A549 (cell line): ENCODE data around the gene S100A1. TPM values are rescaled to one million over a fixed set of nuclear protein-coding genes. Genes with fewer than 3 reads are reported as not detected.
A peak's percentile ranks its signal among the peaks of the same experiment; 100 is the strongest.

ENCODE experiments used
- ATAC-seq, 2 experiments: fragments of 200-7000 bp in 1 of 2; fragments of >200 bp in 1 of 2; cut with Nextera tagmentation in 1 of 2; cut with Tn5 transposase in 1 of 2; 3 replicates each; pipeline versions ENCODE4 v1.8.0 to v1.9.1; 2018 to 2020; ENCODE audit warnings: mild to moderate bottlenecking in 1 of 2, moderate library complexity in 1 of 2
- CTCF ChIA-PET: fragments of 300-600 bp; sonication (Branson Sonifier 250); formaldehyde crosslinking; extraction: SDS; loops from one replicate; lab custom pipeline; 2021; ENCODE audit warnings: antibody characterized with exemption, inconsistent platforms; lab: Yijun Ruan, JAX
- POLR2A ChIA-PET: fragments of 350-600 bp; formaldehyde crosslinking; extraction: SDS; loops from one replicate; lab custom pipeline; 2021; ENCODE audit warnings: antibody characterized with exemption, inconsistent platforms; lab: Yijun Ruan, JAX
- DNase-seq, 2 experiments: peaks; one replicate each; pipeline versions ENCODE4 v3.0.0 to v3.0.0-alpha.2; 2011 to 2016; ENCODE audit warnings: low read depth in 1 of 2, low spot score in 1 of 2
- FAIRE-seq: peaks from 2 replicates; lab custom pipeline; 2011; peaks lifted over from hg19 to GRCh38; lab: Jason Lieb, UNC
- H3K27ac ChIP-seq, 2 experiments: fragments of >200 bp; sonication (Bioruptor Twin); formaldehyde crosslinking; 3 replicates each; pipeline ENCODE4 v1.5.1; 2016 to 2017
- H3K4me1 ChIP-seq: fragments of >200 bp; sonication (Bioruptor Twin); formaldehyde crosslinking; 3 replicates; pipeline ENCODE4 v1.6.1; 2016
- H3K4me2 ChIP-seq: fragments of >200 bp; sonication (Bioruptor Twin); formaldehyde crosslinking; 3 replicates; pipeline ENCODE4 v1.6.1; 2016
- H3K4me3 ChIP-seq: fragments of >200 bp; sonication (Bioruptor Twin); formaldehyde crosslinking; 3 replicates; pipeline ENCODE4 v1.5.1; 2016
- H3K9me3 ChIP-seq: fragments of >200 bp; sonication (Bioruptor Twin); formaldehyde crosslinking; 3 replicates; pipeline ENCODE4 v1.6.1; 2016
- ATOH8 ChIP-seq: fragments of 250-450 bp; sonication (Bioruptor Pico); IDR thresholded peaks from 2 replicates; pipeline ENCODE4 v1.5.0; 2020; ENCODE audit warnings: low read depth, mild to moderate bottlenecking, moderate library complexity
- BHLHE40 ChIP-seq: IDR thresholded peaks from 2 replicates; pipeline ENCODE4 v1.6.1; 2012; ENCODE audit warnings: low read depth, low read length, inconsistent platforms
- CHD2 ChIP-seq: fragments of 150-350 bp; IDR thresholded peaks from 2 replicates; pipeline ENCODE4 v1.6.1; 2014; ENCODE audit warnings: low read length; ENCODE audit not compliant: partially characterized antibody
- CHD4 ChIP-seq: fragments of 200-600 bp; sonication (generic); IDR thresholded peaks from 2 replicates; pipeline ENCODE4 v1.6.1; 2016; ENCODE audit warnings: antibody characterized with exemption, mild to moderate bottlenecking, borderline replicate concordance
- ELK1 ChIP-seq: fragments of 150-350 bp; IDR thresholded peaks from 2 replicates; pipeline ENCODE4 v1.6.1; 2014; ENCODE audit warnings: low read depth, mild to moderate bottlenecking, low read length
- EP300 ChIP-seq, 2 experiments: fragments of >200 bp; sonication (Bioruptor Twin); formaldehyde crosslinking; IDR thresholded peaks; 2 replicates in 1 of 2; 3 replicates in 1 of 2; pipeline ENCODE4 v1.6.1; 2016 to 2017
- FOSB ChIP-seq: fragments of 250-450 bp; sonication (Bioruptor Pico); IDR thresholded peaks from 2 replicates; pipeline ENCODE4 v1.5.0; 2020; ENCODE audit warnings: mild to moderate bottlenecking, moderate library complexity
- FOSL2 ChIP-seq, 2 experiments: fragments of 450-650 bp in 1 of 2; fragments of >200 bp in 1 of 2; sonication (Bioruptor Twin) in 1 of 2; formaldehyde crosslinking; IDR thresholded peaks; 2 replicates each; pipeline versions ENCODE4 v1.5.0 to v1.6.1; 2016 to 2020; ENCODE audit warnings: mild to moderate bottlenecking in 1 of 2, moderate library complexity in 1 of 2
- HOXA7 ChIP-seq: fragments of 250-450 bp; sonication (Bioruptor Pico); IDR thresholded peaks from 2 replicates; pipeline ENCODE4 v1.5.0; 2020; ENCODE audit warnings: mild to moderate bottlenecking, moderate library complexity
- HOXB13 ChIP-seq: fragments of 250-450 bp; sonication (Bioruptor Pico); IDR thresholded peaks from 2 replicates; pipeline ENCODE4 v1.5.0; 2020; ENCODE audit warnings: low read depth, mild to moderate bottlenecking, moderate library complexity
- JUN ChIP-seq, 2 experiments: fragments of >200 bp; sonication (Bioruptor Twin); formaldehyde crosslinking; IDR thresholded peaks; 2 replicates in 1 of 2; 3 replicates in 1 of 2; pipeline ENCODE4 v1.6.1; 2016 to 2017
- KDM1A ChIP-seq: fragments of 200-600 bp; sonication (generic); IDR thresholded peaks from 2 replicates; pipeline ENCODE4 v1.6.1; 2016; ENCODE audit warnings: low read depth, mild to moderate bottlenecking
- MAFK ChIP-seq: fragments of 450-650 bp; IDR thresholded peaks from 2 replicates; pipeline ENCODE4 v1.6.1; 2014; ENCODE audit not compliant: partially characterized antibody
- MAX ChIP-seq: IDR thresholded peaks from 2 replicates; pipeline ENCODE4 v1.6.1; 2012
- MAZ ChIP-seq: fragments of 150-350 bp; IDR thresholded peaks from 2 replicates; pipeline ENCODE4 v1.6.1; 2014; ENCODE audit warnings: antibody characterized with exemption, low read depth, low read length, borderline replicate concordance
- NFE2L2 ChIP-seq: fragments of 150-350 bp; conservative IDR thresholded peaks from 2 replicates; pipeline ENCODE4 v1.6.1; 2014; ENCODE audit warnings: low read length
- PHF8 ChIP-seq: fragments of 200-600 bp; sonication (generic); IDR thresholded peaks from 2 replicates; pipeline ENCODE4 v1.6.1; 2016; ENCODE audit warnings: low read depth, mild to moderate bottlenecking, antibody characterized with exemption, moderate library complexity, borderline replicate concordance
- POLR2A ChIP-seq: IDR thresholded peaks from 2 replicates; pipeline ENCODE4 v1.6.1; 2012; ENCODE audit warnings: mild to moderate bottlenecking, low read length
- RARB ChIP-seq: fragments of 250-450 bp; sonication (Bioruptor Pico); IDR thresholded peaks from 2 replicates; pipeline ENCODE4 v1.8.0; 2021; ENCODE audit warnings: mild to moderate bottlenecking, moderate library complexity
- RNF2 ChIP-seq: fragments of 200-600 bp; sonication (generic); IDR thresholded peaks from 2 replicates; pipeline ENCODE4 v1.6.1; 2016; ENCODE audit warnings: low read depth, mild to moderate bottlenecking, antibody characterized with exemption, moderate library complexity, borderline replicate concordance
- SREBF2 ChIP-seq: fragments of 450-650 bp; IDR thresholded peaks from 2 replicates; pipeline ENCODE4 v1.6.1; 2014; ENCODE audit warnings: mild to moderate bottlenecking, moderate library complexity
- ZSCAN20 ChIP-seq: fragments of 250-450 bp; sonication (Bioruptor Pico); IDR thresholded peaks from 2 replicates; pipeline ENCODE4 v1.8.0; 2022; ENCODE audit warnings: mild to moderate bottlenecking, moderate library complexity
- WGBS: methylation state at CpG from one replicate; pipeline ENCODE4 v1.1.6; 2017; ENCODE audit errors: missing lambda C conversion rate; 5-methylcytosine and 5-hydroxymethylcytosine counted together
- polyA plus RNA-seq, 4 experiments: library from polyadenylated mRNA; depleted of rRNA in 3 of 4; stranded (reverse); fragments of >200 nt; fragmentation: RNase III in 1 of 4; extraction: RNeasy Plus Mini Kit Qiagen cat#74134 plus additional on column Dnase treatment in 1 of 4; gene quantifications; 2 replicates in 3 of 4; 3 replicates in 1 of 4; pipeline ENCODE4 v1.2.3, GENCODE V29; 2011 to 2017
- TF ChIP-seq, protein P1 (sequence below): fragments of >200 bp; sonication (Bioruptor Twin); formaldehyde crosslinking; IDR thresholded peaks from 3 replicates; pipeline ENCODE4 v1.6.1; 2016
- TF ChIP-seq, protein P2 (sequence below): IDR thresholded peaks from 2 replicates; pipeline ENCODE4 v1.6.1; 2012

S100A1 gene
- polyA plus RNA-seq, 2 of the 4 experiments (the other 2 are of a cell fraction): 0.59 to 0.97 TPM

GRCh38 chr1:153612755-153613331 lies 15.4 kb upstream of the S100A1 start, which contains the start of gene S100A16:
TSS of gene S100A16 (minus strand) at chr1:153613137. CDS start at chr1:153608151, 4,986 bp downstream.
- Histone ChIP-seq H3K27ac (peak within 1 kb of the TSS; percentile 91 to 96), H3K4me1 (peaks cover 60% of the 10 kb centered on the region), H3K4me2 (peak within 1 kb of the TSS; percentile 96), H3K4me3 (peak within 1 kb of the TSS; percentile 68), H3K9me3 (no peaks in the 10 kb centered on the region)
- DNase-seq: peak; percentile 77 to 92
- CTCF ChIA-PET: interaction anchor here (0.8 to 8.5 kb wide), 12 partner anchors 9 to 260 kb away, joined by 3 to 118 read pairs (median 6); partner anchors contain the start of genes CHTOP, S100A1 and S100A13
- FAIRE-seq: no peak
- WGBS: 0% methylated on average over 4 of the region's 9 CpGs
- ATAC-seq: peak; percentile 65 to 82
- POLR2A ChIA-PET: interaction anchor here (0.6 to 4.7 kb wide), 8 partner anchors 12 to 377 kb away, joined by 3 to 49 read pairs (median 4); partner anchors contain the start of genes CHTOP, S100A13 and S100A6
- TF ChIP-seq NFE2L2 (no peak), PHF8 (peak; percentile 64; the same call in 1 of the 2 replicates), POLR2A (peak; percentile 70), MAX (peak; percentile 32; the same call in 1 of the 2 replicates), JUN (IDR thresholded peaks at IDR 0.05) (peak in 1 of 2 experiments; percentile 48; a peak in 2 of 5 replicates), CHD2 (no peak)
- TF ChIP-seq, protein P1, sequence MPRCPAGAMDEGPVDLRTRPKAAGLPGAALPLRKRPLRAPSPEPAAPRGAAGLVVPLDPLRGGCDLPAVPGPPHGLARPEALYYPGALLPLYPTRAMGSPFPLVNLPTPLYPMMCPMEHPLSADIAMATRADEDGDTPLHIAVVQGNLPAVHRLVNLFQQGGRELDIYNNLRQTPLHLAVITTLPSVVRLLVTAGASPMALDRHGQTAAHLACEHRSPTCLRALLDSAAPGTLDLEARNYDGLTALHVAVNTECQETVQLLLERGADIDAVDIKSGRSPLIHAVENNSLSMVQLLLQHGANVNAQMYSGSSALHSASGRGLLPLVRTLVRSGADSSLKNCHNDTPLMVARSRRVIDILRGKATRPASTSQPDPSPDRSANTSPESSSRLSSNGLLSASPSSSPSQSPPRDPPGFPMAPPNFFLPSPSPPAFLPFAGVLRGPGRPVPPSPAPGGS: 0 out of 3 replicates have a peak, but pooled peaks have one; percentile 48

DNA sequence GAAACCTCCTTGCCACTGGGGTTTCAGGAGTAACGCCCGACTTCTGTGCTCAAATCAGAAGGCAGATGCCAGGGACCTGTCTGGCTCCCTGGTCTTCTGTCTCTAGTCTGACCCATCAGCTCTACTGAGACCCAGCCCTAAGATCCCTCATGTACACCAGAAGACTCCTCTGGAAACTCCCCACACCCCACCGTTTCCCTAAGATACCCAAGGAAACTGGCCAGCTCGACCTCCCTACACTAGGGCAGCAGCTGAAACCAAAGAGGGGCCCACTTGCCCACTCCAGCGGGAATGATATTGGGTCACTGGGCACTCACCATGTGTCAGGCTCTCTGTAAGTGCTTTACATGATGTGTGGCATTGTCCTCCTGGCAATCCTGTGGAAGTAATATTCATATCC lies 14.8 kb upstream of the S100A1 start:
- 44% methylated on average over 5 of the region's 5 CpGs for WGBS
- POLR2A ChIA-PET: interaction anchor here (0.7 to 4.7 kb wide), 6 partner anchors 11 to 77 kb away, joined by 3 to 49 read pairs (median 4); partner anchors contain the start of genes CHTOP, S100A13 and S100A6
- CTCF ChIA-PET: interaction anchor here (0.8 to 18.3 kb wide), 9 partner anchors 10 to 109 kb away, joined by 3 to 253 read pairs (median 9); partner anchors contain the start of genes CHTOP, S100A1 and S100A13
- H3K27ac ChIP-seq: peak overlapping the region; percentile 91 to 96
- H3K9me3 ChIP-seq: no peaks in the 10 kb centered on the region
- FAIRE-seq (no peak), DNase-seq (no peak), ATAC-seq (no peak)
- peaks cover 54% of the 10 kb centered on the region for H3K4me1 ChIP-seq
- H3K4me2 ChIP-seq: peak overlapping the region; percentile 96
- TF ChIP-seq RNF2: no peak
- TF ChIP-seq HOXB13: no peak
- no peak for TF ChIP-seq ELK1
- no peak for TF ChIP-seq ZSCAN20 (CRISPR knock-in tag)
- TF ChIP-seq SREBF2: no peak
- no peak for TF ChIP-seq MAZ
- TF ChIP-seq, protein P2, sequence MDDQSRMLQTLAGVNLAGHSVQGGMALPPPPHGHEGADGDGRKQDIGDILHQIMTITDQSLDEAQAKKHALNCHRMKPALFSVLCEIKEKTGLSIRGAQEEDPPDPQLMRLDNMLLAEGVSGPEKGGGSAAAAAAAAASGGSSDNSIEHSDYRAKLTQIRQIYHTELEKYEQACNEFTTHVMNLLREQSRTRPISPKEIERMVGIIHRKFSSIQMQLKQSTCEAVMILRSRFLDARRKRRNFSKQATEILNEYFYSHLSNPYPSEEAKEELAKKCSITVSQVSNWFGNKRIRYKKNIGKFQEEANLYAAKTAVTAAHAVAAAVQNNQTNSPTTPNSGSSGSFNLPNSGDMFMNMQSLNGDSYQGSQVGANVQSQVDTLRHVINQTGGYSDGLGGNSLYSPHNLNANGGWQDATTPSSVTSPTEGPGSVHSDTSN: no peak
- TF ChIP-seq ATOH8 (CRISPR knock-in tag): no peak
- no peak for TF ChIP-seq BHLHE40
- no peak for TF ChIP-seq FOSL2 (IDR thresholded peaks at IDR 0.05)
- no peak for TF ChIP-seq FOSL2 (CRISPR knock-in tag; IDR thresholded peaks at IDR 0.05)
- no peak for TF ChIP-seq FOSB (CRISPR knock-in tag)
- no peak for TF ChIP-seq EP300 (IDR thresholded peaks at IDR 0.05)
- TF ChIP-seq NFE2L2: no peak
- no peak for TF ChIP-seq HOXA7 (CRISPR knock-in tag)
- no peak for TF ChIP-seq KDM1A
- no peak for TF ChIP-seq CHD4
- TF ChIP-seq CHD2: no peak
- no peak for TF ChIP-seq RARB (CRISPR knock-in tag)
- no peak for TF ChIP-seq MAFK
- peak overlapping the region; percentile 68 for H3K4me3 ChIP-seq
